ENCODE results near the gene HK1. TPM values are rescaled to one million over a fixed set of nuclear protein-coding genes. Genes with fewer than 3 reads are reported as not detected.

Gene HK1
- total RNA-seq, 2 donors from 2014 or later: 15.8 to 17.1 TPM

DNA sequence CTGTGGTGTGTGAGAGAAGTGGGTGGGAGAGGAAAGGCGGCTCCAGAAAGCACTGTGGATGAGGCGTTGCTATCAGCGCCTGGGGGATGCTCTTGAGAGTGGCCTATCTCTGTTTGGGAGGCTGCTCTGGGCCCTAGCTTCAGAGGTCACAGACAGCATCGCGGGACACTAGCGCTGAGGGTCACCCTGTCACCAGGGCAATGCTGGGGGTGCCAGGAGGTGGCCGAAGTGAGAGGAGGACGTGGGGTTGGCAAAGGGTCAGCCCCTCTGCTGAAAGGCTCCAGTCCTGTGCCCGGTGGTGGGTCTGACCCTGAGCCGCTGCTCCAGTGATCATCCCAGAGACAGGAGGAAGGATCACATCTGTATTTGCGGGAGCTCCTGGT, 141.4 kb downstream of the HK1 start:
- no peak for DNase-seq
- 76 to 91% methylated on average over 11 of the region's 11 CpGs for WGBS, 2 donors
- Histone ChIP-seq H3K4me3 (no peak overlapping the region), H3K27ac (no peak overlapping the region), H3K4me1 (no peaks in the 10 kb centered on the region), H3K36me3 (replicated peaks in 1 of 2; ENCODE audit: insufficient read depth in 1 of 2, low read depth in 2 of 2) (no peaks in the 10 kb centered on the region), H3K27me3 (no peaks in the 10 kb centered on the region), H3K9me3 (no peaks in the 10 kb centered on the region)
- no peak for TF ChIP-seq CTCF (IDR thresholded peaks at IDR 0.05)
- ATAC-seq: no peak
- intact Hi-C loops (cut with DNase I): no loop called here

DNA sequence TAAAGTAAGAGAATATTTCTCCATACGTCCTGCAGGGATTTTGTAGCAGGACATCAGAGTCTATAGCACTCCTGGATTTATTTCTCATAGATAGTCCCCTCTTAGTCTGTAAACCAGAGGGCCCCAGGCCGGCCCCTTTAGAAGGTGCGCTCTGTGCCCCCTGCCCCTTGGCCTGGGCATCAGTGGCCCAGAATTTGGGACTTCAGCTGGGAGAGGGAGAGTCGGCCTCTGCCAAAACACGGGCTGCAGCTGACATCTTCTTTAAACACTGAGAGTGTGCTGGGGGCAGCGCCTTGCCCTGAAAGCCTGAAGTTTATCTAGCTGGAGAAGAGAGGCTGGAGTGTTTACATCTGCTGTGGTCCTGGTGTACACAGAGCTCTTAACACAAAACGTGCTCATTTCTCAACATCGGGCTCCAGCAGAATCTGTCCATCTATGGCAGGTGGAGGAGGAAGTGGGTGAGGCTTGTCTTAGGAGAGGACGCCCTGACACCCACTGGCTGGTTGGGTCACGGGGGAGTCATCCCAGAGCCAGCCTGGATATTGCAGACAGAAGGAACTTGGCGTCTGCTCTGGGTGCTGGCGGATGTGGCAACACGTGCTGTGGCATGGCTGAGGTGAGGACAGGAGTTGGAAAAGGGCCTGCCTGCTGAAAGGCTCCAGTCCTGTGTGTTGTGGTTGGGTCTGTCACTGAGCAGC, 143.5 kb downstream of the HK1 start:
- Histone ChIP-seq H3K4me3 (no peak overlapping the region), H3K4me1 (peaks cover 9% of the 10 kb centered on the region), H3K27me3 (no peaks in the 10 kb centered on the region), H3K36me3 (replicated peaks in 1 of 2; ENCODE audit: insufficient read depth in 1 of 2, low read depth in 2 of 2) (no peaks in the 10 kb centered on the region), H3K27ac (no peak overlapping the region), H3K9me3 (no peaks in the 10 kb centered on the region)
- no peak for TF ChIP-seq POLR2A (IDR thresholded peaks at IDR 0.05)
- intact Hi-C loops (cut with DNase I): no loop called here
- DNase-seq (no peak), ATAC-seq (no peak)
- 61 to 72% methylated on average over 11 to 13 of the region's 13 CpGs for whole genome bisulfite sequencing, 2 donors

DNA sequence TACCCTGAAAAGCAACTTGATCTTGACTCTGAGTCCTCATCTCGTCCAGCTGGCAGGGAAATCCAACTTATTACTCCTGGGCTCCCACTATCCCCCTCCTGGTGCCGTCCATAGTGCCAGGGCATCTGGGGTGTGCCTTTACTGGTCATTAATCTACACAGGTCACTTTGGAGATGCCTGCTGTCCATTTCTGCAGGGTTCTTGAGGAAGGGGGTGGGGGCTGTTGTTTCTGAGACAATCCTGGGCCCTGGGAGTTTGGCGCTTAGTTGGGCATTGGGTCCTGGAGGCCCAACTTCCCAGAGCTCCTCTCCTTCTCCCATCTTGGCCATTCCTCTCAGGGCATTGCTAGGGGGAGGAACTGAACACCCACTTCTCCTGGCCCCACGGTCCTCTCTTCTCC, 144.4 kb downstream of the HK1 start:
- TF ChIP-seq POLR2A (IDR thresholded peaks at IDR 0.05) (no peak), CTCF (IDR thresholded peaks at IDR 0.05) (no peak)
- no peak overlapping the region for H3K27ac ChIP-seq
- DNase-seq: no peak
- intact Hi-C loops (cut with DNase I): no loop called here
- no peaks in the 10 kb centered on the region for H3K27me3 ChIP-seq
- no peaks in the 10 kb centered on the region for H3K36me3 ChIP-seq (replicated peaks in 1 of 2; ENCODE audit: insufficient read depth in 1 of 2, low read depth in 2 of 2)
- H3K9me3 ChIP-seq: no peaks in the 10 kb centered on the region
- WGBS, 2 donors: 71 to 84% methylated on average over 4 of the region's 4 CpGs
- H3K4me3 ChIP-seq: no peak overlapping the region
- H3K4me1 ChIP-seq: peaks cover 9% of the 10 kb centered on the region
- ATAC-seq: no peak

- Histone ChIP-seq H3K36me3 (replicated peaks in 1 of 2; ENCODE audit: insufficient read depth in 1 of 2, low read depth in 2 of 2) (no peaks in the 10 kb centered on the region), H3K4me1 (peaks cover 9% of the 10 kb centered on the region), H3K27ac (peak overlapping the region in 2 of 4 donors; percentile 54 to 82)
Measured at GRCh38 chr10:69425041-69425440, 146.7 kb downstream of the HK1 start.

GRCh38 chr10:69425511-69426298, 147.4 kb downstream of the HK1 start:
- peaks cover 9% of the 10 kb centered on the region for H3K4me1 ChIP-seq
- H3K27me3 ChIP-seq: no peaks in the 10 kb centered on the region
- 27 to 30% methylated on average over 5 of the region's 5 CpGs for WGBS, 2 donors
- TF ChIP-seq CTCF (IDR thresholded peaks at IDR 0.05) (no peak), POLR2A (IDR thresholded peaks at IDR 0.05) (no peak)
- intact Hi-C loops (cut with DNase I): no loop called here
- H3K9me3 ChIP-seq: no peaks in the 10 kb centered on the region
- DNase-seq: peak; percentile 42 to 70 (median 55)
- peak overlapping the region; percentile 12 to 55 (median 40) for H3K27ac ChIP-seq
- H3K36me3 ChIP-seq (replicated peaks in 1 of 2; ENCODE audit: insufficient read depth in 1 of 2, low read depth in 2 of 2): no peaks in the 10 kb centered on the region
- peak; percentile 74 for ATAC-seq
- H3K4me3 ChIP-seq: no peak overlapping the region

More at GRCh38 chr10:69425041-69425440, 146.7 kb downstream of the HK1 start:
- WGBS, 2 donors: 93 to 98% methylated on average over 2 of the region's 2 CpGs
- ATAC-seq (no peak), DNase-seq (no peak)
- Histone ChIP-seq H3K9me3 (no peaks in the 10 kb centered on the region), H3K4me3 (no peak overlapping the region), H3K27me3 (no peaks in the 10 kb centered on the region)
- intact Hi-C loops (cut with DNase I): no loop called here
- TF ChIP-seq POLR2A (IDR thresholded peaks at IDR 0.05): no peak
